Right lobe of liver (tissue), 6 donors: ENCODE data around the gene JAK2. TPM values are rescaled to one million over a fixed set of nuclear protein-coding genes. Genes with fewer than 3 reads are reported as not detected.

Experiments
- ATAC-seq, 4 donors: fragments of 200-7000 bp; cut with Tn5 transposase; one replicate each; pipeline ENCODE4 v1.9.1; 2020; ENCODE audit warnings: mild to moderate bottlenecking in 4 of 4, moderate library complexity in 4 of 4
- DNase-seq, 3 donors: peaks; one replicate each; pipeline ENCODE4 v3.0.0-alpha.2; 2020
- H3K27ac ChIP-seq, 3 donors: fragments of 200-600 bp; one replicate each; pipeline ENCODE4 v1.8.0; 2022
- H3K27me3 ChIP-seq, 2 donors: fragments of 200-600 bp; one replicate each; pipeline ENCODE4 v1.8.0; 2022
- H3K36me3 ChIP-seq, 4 donors: fragments of 200-600 bp; sonication (generic) in 1 of 4; one replicate each; pipeline versions ENCODE4 v1.5.1 to v1.8.0; 2017 to 2022; ENCODE audit warnings: control low read depth in 1 of 4
- H3K4me1 ChIP-seq, 4 donors: fragments of 200-600 bp; sonication (generic) in 1 of 4; one replicate each; pipeline versions ENCODE4 v1.5.1 to v1.8.0; 2017 to 2022; ENCODE audit warnings: control low read depth in 1 of 4
- H3K4me3 ChIP-seq, 3 donors: fragments of 200-600 bp; one replicate each; pipeline ENCODE4 v1.8.0; 2022
- H3K9me3 ChIP-seq, 4 donors: fragments of 200-600 bp; sonication (generic) in 1 of 4; one replicate each; pipeline versions ENCODE4 v1.5.1 to v1.8.0; 2017 to 2022; ENCODE audit warnings: control low read depth in 1 of 4
- CTCF ChIP-seq, 4 donors: fragments of 200-600 bp in 3 of 4; fragments of 450-650 bp in 1 of 4; IDR thresholded peaks; one replicate each; pipeline versions ENCODE4 v1.5.1 to v1.8.0; 2016 to 2022; ENCODE audit warnings: antibody characterized with exemption in 4 of 4, mild to moderate bottlenecking in 2 of 4
- POLR2A ChIP-seq: fragments of 450-650 bp; IDR thresholded peaks from one replicate; pipeline ENCODE4 v1.6.1; 2017; ENCODE audit warnings: antibody characterized with exemption, mild to moderate bottlenecking
- WGBS: methylation state at CpG from one replicate; pipeline ENCODE4 v1.1.6; 2018; ENCODE audit warnings: low coverage, low lambda C conversion rate; ENCODE audit not compliant: insufficient coverage; ENCODE audit errors: missing lambda C conversion rate; 5-methylcytosine and 5-hydroxymethylcytosine counted together
- intact Hi-C, 2 donors: fragments of 100-400 bp; cut with DNase I; formaldehyde crosslinking; loops; one replicate each; pipeline versions ENCODE4 v1.11.2 to v1.14.1; 2022
- total RNA-seq, 6 experiments: library from RNA; depleted of rRNA in 2 of 6; stranded (reverse); fragments of >200 nt in 2 of 6; fragmentation: NEBNext Ultra II Directional in 3 of 6; extraction: Animal tissue kit (Norgen Biotek cat#: 25700) in 3 of 6; gene quantifications; one replicate each; pipeline versions ENCODE4 v1.1.0 to v1.2.4, GENCODE V29; 2016 to 2023
- donor health status: DM: no; HTN: yes; CAD: no.
- donor health status: DM: no; HTN: no; CAD: no.
- donor health status: DM: no; HTN: no; CAD: no.
- donor health status: DM: no; HTN: yes; CAD: no.
- donor health status: DM: no; HTN: yes; CAD: no.

The JAK2 gene
- total RNA-seq, 6 experiments from 2014 or later, result 3.6 to 6.5 (median 4.4) TPM

DNA sequence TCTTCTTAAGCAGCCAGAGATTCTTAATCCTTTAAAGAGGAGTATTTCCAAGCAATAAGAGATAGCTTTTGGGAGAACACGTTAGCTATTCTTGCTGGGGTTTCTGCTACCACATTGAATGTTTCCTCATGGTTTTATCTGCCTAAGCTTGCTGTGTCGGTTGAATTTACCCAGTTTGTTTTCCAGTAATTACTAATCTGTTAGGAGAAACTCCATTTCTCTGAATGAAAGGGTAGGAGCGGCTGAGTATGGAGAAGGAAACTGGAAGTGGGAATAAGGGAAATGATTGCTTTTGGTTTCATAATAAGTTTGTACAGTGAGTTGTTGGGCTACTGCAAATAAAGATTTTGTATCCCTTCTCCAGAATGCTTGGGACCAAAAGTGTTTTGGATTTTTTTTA, 1.2 kb downstream of the JAK2 start:
- H3K27ac ChIP-seq, result peak overlapping the region; percentile 92 to 95 (median 95)
- peaks cover 0 to 24% (median 2%) of the 10 kb centered on the region in 4 donors for H3K4me1 ChIP-seq
- H3K36me3 ChIP-seq, result no peaks in the 10 kb centered on the region
- H3K27me3 ChIP-seq, result no peaks in the 10 kb centered on the region
- WGBS, result 0% methylated on average over 3 of the region's 3 CpGs
- H3K4me3 ChIP-seq, result peak overlapping the region; percentile 65 to 76 (median 69)
- TF ChIP-seq CTCF (IDR thresholded peaks at IDR 0.05) (no peak), POLR2A (no peak)
- DNase-seq, result no peak
- ATAC-seq, result peak in 1 of 4 donors; percentile 2
- intact Hi-C loops, result no loop called here
- H3K9me3 ChIP-seq, result no peaks in the 10 kb centered on the region

GRCh38 chr9:4986783-4987182, 1.7 kb downstream of the JAK2 start:
- WGBS, result 57% methylated on average over 4 of the region's 4 CpGs
- intact Hi-C loops, result no loop called here
- DNase-seq (no peak), ATAC-seq (no peak)
- Histone ChIP-seq H3K36me3 (no peaks in the 10 kb centered on the region), H3K27ac (peak overlapping the region in 1 of 3 donors; percentile 92), H3K4me1 (peaks cover 0 to 24% (median 2%) of the 10 kb centered on the region in 4 donors), H3K9me3 (no peaks in the 10 kb centered on the region), H3K4me3 (peak overlapping the region in 1 of 3 donors; percentile 69), H3K27me3 (no peaks in the 10 kb centered on the region)
- no peak for TF ChIP-seq POLR2A
- TF ChIP-seq CTCF (IDR thresholded peaks at IDR 0.05), result no peak

DNA sequence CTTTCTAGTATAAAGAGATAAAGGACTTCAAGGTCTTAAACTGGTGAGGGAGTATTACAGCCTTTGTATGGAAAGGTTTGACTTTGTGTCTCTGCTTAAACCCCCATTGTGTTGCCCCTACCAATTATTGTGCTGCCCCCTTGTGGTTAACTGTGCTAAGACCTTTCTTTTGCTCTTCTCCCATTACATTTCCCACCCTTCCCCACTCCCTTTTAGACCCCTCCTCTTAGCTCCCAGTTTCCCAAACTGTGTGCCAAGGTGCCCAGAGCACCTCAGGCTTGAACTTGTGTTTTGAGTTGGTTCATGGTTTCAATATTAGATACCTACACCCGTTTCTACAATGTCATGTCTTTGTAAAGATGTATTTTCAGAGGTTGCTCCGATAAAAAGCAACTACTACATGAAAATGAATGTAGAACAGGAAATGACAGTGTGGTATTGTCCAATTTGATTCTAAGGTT, 2.9 kb downstream of the JAK2 start:
- peaks cover 0 to 3% (median 0%) of the 10 kb centered on the region in 4 donors for H3K36me3 ChIP-seq
- H3K27ac ChIP-seq, result no peak overlapping the region
- 19% methylated on average over 2 of the region's 2 CpGs for WGBS
- ATAC-seq (peak in 2 of 4 donors; percentile 5 to 12), DNase-seq (peak in 1 of 3 donors; percentile 51)
- H3K4me1 ChIP-seq, result peaks cover 0 to 24% (median 2%) of the 10 kb centered on the region in 4 donors
- H3K27me3 ChIP-seq, result no peaks in the 10 kb centered on the region
- H3K9me3 ChIP-seq, result no peaks in the 10 kb centered on the region
- H3K4me3 ChIP-seq, result no peak overlapping the region
- intact Hi-C loops, result no loop called here
- peak; percentile 60 to 76 (median 73) for TF ChIP-seq CTCF (IDR thresholded peaks at IDR 0.05)
- no peak for TF ChIP-seq POLR2A

DNA sequence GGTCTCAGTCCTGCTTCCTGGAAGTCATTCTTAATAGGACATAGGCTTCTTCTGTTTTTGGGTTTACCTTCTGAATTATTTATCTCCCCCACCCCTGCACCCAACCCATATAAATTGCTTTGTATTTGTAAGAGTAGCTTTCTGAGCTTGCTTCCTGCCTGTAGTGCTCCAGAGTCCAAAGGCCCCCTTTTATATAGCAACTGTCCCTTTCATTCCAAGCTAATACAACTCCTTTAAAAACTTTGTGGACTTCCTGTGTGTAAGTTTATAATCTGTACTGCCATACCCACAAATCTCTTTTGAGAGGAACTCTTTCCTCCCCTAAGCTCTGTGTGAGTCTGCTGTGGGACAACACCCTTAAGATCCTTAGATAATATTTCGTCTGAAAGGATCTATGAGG, 7.8 kb downstream of the JAK2 start:
- no peak for DNase-seq
- no peak for ATAC-seq
- WGBS, result 90% methylated on average over 1 of the region's 1 CpG
- no peaks in the 10 kb centered on the region for H3K27me3 ChIP-seq
- peaks cover 0 to 9% (median 0%) of the 10 kb centered on the region in 4 donors for H3K4me1 ChIP-seq
- TF ChIP-seq POLR2A, result no peak
- TF ChIP-seq CTCF (IDR thresholded peaks at IDR 0.05), result no peak
- no peak overlapping the region for H3K27ac ChIP-seq
- intact Hi-C loops, result loop anchor here in 1 of 2 donors (5.0 kb wide), 1 partner anchor 236 kb away; no protein-coding TSS in a partner anchor
- no peak overlapping the region for H3K4me3 ChIP-seq
- H3K9me3 ChIP-seq, result no peaks in the 10 kb centered on the region
- peaks cover 0 to 3% (median 0%) of the 10 kb centered on the region in 4 donors for H3K36me3 ChIP-seq
